Cardiac muscle cell (in vitro differentiated cells and primary cell): ENCODE results near the gene WDFY2. TPM values are rescaled to one million over a fixed set of nuclear protein-coding genes. Genes with fewer than 3 reads are reported as not detected.

ENCODE experiments used
- DNase-seq, 2 donors: peaks; one replicate each; pipeline versions ENCODE4 v3.0.0 to v3.0.0-alpha.2; 2010 to 2017; ENCODE audit warnings: low read depth in 1 of 2, low spot score in 1 of 2
- H3K27ac ChIP-seq: fragments of 200-600 bp; sonication (generic); 2 replicates; pipeline ENCODE4 v1.5.1; 2016
- H3K27me3 ChIP-seq: fragments of 200-600 bp; sonication (generic); 2 replicates; pipeline ENCODE4 v1.6.0; 2016; ENCODE audit warnings: control low read depth
- H3K36me3 ChIP-seq: fragments of 200-600 bp; sonication (generic); 2 replicates; pipeline ENCODE4 v1.5.1; 2016; ENCODE audit warnings: control low read depth
- H3K4me1 ChIP-seq: fragments of 200-600 bp; sonication (generic); 2 replicates; pipeline ENCODE4 v1.8.1; 2017; ENCODE audit warnings: low read depth, mild to moderate bottlenecking, mixed run types
- H3K4me3 ChIP-seq: fragments of 200-600 bp; sonication (generic); 2 replicates; pipeline ENCODE4 v1.5.1; 2016; ENCODE audit warnings: mild to moderate bottlenecking
- H3K9me3 ChIP-seq: fragments of 200-600 bp; sonication (generic); 2 replicates; pipeline ENCODE4 v1.5.1; 2017; ENCODE audit warnings: low read depth, mild to moderate bottlenecking, control low read depth
- polyA plus RNA-seq: library from polyadenylated mRNA; unstranded; fragments of >200 nt; fragmentation: Nextera tagmentation; extraction: Ambion mirVana; gene quantifications from 2 replicates; pipeline ENCODE4 v1.2.1, GENCODE V29; 2016
- total RNA-seq: library from RNA; depleted of rRNA; stranded (reverse); fragments of >200 nt; gene quantifications from 2 replicates; pipeline ENCODE4 v1.2.3, GENCODE V29; 2016
- TF ChIP-seq, protein P1 (sequence below): IDR thresholded peaks from 2 replicates; pipeline ENCODE4 v1.5.1; 2012; ENCODE audit warnings: low read depth, mild to moderate bottlenecking, low read length

Gene WDFY2
- total and polyA plus RNA-seq, 2 experiments from 2014 or later = 9.1 to 20.4 TPM

DNA sequence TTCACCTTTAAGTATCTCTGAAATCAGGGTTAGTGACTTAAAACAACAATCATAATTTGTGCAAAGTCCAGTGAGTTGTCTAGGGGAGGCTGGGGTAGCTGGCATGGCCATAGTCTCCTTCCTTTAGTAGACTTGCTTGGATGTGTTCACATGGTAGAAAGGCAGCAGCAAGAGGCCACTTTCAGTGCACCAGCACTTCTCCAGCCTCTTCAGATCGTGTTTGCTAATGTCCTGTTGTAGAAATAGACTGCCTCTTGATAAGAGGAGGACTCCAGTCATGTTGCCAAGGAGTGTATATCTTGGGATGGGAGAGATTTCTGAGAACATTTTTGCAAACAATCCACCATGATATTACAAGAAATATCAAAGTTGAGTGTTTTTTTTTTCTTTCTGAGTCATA is 22.9 kb downstream of the WDFY2 start:
- DNase-seq = no peak
- Histone ChIP-seq H3K9me3 (no peaks in the 10 kb centered on the region), H3K4me1 (peaks cover 6% of the 10 kb centered on the region), H3K27ac (no peak overlapping the region), H3K4me3 (no peak overlapping the region), H3K27me3 (no peaks in the 10 kb centered on the region), H3K36me3 (no peaks in the 10 kb centered on the region)
- TF ChIP-seq, protein P1, sequence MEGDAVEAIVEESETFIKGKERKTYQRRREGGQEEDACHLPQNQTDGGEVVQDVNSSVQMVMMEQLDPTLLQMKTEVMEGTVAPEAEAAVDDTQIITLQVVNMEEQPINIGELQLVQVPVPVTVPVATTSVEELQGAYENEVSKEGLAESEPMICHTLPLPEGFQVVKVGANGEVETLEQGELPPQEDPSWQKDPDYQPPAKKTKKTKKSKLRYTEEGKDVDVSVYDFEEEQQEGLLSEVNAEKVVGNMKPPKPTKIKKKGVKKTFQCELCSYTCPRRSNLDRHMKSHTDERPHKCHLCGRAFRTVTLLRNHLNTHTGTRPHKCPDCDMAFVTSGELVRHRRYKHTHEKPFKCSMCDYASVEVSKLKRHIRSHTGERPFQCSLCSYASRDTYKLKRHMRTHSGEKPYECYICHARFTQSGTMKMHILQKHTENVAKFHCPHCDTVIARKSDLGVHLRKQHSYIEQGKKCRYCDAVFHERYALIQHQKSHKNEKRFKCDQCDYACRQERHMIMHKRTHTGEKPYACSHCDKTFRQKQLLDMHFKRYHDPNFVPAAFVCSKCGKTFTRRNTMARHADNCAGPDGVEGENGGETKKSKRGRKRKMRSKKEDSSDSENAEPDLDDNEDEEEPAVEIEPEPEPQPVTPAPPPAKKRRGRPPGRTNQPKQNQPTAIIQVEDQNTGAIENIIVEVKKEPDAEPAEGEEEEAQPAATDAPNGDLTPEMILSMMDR = no peak

DNA sequence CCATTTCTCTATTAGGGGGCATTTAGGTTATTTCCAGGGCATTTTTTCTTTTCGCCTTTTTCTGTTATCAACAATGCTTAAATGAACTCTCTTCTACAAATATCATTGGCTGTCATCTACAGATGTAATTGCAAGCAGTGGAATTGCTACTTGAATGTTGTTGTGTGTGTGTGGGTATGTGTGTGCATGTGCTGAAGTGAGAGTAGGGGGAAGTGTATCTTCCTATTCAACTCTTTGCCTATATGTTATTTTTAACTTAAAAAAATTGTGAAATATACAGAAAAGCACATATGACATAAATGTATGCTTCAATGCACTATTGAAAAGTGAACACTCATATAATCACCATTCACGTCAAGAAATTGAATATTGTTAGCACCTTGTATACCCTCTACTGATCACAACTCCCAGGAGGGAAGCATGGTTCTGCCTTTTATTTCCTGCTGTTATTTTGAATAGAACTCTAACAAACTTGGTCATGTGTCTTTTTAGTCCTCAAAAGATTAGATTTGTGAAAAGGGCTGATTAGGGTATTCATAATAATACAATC is 24.7 kb downstream of the WDFY2 start:
- Histone ChIP-seq H3K4me3 (no peak overlapping the region), H3K4me1 (peaks cover 6% of the 10 kb centered on the region), H3K9me3 (no peaks in the 10 kb centered on the region), H3K36me3 (no peaks in the 10 kb centered on the region), H3K27ac (no peak overlapping the region), H3K27me3 (no peaks in the 10 kb centered on the region)
- TF ChIP-seq, protein P1 = no peak
- no peak for DNase-seq

DNA sequence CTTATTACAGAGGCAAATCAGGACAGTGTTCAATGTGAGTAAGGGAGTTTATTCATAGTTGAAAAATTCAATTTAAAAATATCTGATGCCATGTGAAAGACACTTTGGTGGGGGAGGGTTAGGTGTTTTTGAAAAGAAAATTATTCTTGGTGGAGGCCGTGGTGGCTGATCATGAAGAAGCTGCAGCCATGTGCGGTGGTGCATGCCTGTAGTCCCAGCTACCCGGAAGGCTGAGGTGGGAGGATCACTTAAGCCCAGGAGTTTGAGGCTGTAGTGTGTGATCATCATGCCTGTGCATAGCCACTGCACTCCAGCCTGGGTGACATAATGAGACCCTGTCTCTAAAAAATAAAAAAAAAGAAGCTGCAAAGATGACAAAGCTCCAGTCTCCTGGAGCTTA is 28.6 kb downstream of the WDFY2 start:
- TF ChIP-seq, protein P1 = no peak
- H3K36me3 ChIP-seq = no peaks in the 10 kb centered on the region
- H3K27me3 ChIP-seq = no peaks in the 10 kb centered on the region
- no peaks in the 10 kb centered on the region for H3K9me3 ChIP-seq
- no peak overlapping the region for H3K4me3 ChIP-seq
- no peak overlapping the region for H3K27ac ChIP-seq
- H3K4me1 ChIP-seq = peaks cover 9% of the 10 kb centered on the region
- DNase-seq = no peak

DNA sequence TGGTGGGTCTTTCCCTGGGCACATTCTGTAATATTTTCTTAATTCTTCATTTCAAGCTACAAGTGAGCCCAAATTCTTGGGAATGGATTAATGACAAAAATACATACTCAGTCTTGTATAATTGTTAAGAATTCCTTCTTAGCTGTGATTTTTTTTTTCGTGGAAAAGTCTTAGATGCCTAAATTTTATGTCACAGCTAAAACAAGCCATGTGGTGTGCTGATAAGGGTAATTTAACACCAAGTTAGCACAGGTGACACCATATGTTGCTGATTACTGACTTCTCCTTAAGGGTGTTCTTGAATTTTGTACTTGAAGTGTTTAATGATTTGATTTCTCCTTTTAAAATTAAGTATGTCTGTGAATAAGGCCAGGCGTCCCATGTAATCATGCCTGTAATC is 29.3 kb downstream of the WDFY2 start:
- Histone ChIP-seq H3K4me3 (no peak overlapping the region), H3K36me3 (no peaks in the 10 kb centered on the region), H3K27ac (peak overlapping the region; percentile 14), H3K4me1 (peaks cover 9% of the 10 kb centered on the region), H3K27me3 (no peaks in the 10 kb centered on the region), H3K9me3 (no peaks in the 10 kb centered on the region)
- no peak for DNase-seq
- TF ChIP-seq, protein P1 = no peak

DNA sequence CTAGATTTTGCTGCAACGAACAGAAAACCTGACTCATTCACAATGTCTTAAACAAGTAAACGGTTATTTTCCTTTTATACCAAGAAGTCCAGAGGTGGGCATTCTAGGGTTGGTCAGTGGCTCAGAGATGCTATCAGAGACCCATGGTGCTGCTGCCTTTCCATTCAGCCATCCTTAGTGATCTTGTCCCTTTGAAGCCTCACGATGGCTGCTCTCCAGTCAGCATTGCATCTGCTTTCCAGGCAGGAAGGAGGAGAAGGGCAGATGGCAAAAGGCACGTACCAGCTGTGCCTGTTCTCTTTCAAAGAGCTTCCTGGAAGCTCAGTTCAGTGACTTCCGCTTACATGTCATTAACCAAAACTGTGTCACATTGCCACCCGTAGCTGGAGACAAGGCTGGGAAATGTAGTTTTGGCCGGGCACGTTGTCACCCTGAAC is 30.1 kb downstream of the WDFY2 start:
- TF ChIP-seq, protein P1 = no peak
- H3K27ac ChIP-seq = no peak overlapping the region
- DNase-seq = no peak
- H3K9me3 ChIP-seq = no peaks in the 10 kb centered on the region
- peaks cover 9% of the 10 kb centered on the region for H3K4me1 ChIP-seq
- no peak overlapping the region for H3K4me3 ChIP-seq
- no peaks in the 10 kb centered on the region for H3K27me3 ChIP-seq
- H3K36me3 ChIP-seq = no peaks in the 10 kb centered on the region
